GM19025 (cell line): ENCODE results near the gene PEX3.

Experiments
- ATAC-seq: cut with Tn5 transposase; IDR thresholded peaks from one replicate; pipeline ENCODE4 v1.9.1; 2021; ENCODE audit warnings: mild to moderate bottlenecking, low read depth, moderate library complexity; ENCODE audit not compliant: unreplicated experiment

Gene PEX3, protein sequence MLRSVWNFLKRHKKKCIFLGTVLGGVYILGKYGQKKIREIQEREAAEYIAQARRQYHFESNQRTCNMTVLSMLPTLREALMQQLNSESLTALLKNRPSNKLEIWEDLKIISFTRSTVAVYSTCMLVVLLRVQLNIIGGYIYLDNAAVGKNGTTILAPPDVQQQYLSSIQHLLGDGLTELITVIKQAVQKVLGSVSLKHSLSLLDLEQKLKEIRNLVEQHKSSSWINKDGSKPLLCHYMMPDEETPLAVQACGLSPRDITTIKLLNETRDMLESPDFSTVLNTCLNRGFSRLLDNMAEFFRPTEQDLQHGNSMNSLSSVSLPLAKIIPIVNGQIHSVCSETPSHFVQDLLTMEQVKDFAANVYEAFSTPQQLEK

DNA sequence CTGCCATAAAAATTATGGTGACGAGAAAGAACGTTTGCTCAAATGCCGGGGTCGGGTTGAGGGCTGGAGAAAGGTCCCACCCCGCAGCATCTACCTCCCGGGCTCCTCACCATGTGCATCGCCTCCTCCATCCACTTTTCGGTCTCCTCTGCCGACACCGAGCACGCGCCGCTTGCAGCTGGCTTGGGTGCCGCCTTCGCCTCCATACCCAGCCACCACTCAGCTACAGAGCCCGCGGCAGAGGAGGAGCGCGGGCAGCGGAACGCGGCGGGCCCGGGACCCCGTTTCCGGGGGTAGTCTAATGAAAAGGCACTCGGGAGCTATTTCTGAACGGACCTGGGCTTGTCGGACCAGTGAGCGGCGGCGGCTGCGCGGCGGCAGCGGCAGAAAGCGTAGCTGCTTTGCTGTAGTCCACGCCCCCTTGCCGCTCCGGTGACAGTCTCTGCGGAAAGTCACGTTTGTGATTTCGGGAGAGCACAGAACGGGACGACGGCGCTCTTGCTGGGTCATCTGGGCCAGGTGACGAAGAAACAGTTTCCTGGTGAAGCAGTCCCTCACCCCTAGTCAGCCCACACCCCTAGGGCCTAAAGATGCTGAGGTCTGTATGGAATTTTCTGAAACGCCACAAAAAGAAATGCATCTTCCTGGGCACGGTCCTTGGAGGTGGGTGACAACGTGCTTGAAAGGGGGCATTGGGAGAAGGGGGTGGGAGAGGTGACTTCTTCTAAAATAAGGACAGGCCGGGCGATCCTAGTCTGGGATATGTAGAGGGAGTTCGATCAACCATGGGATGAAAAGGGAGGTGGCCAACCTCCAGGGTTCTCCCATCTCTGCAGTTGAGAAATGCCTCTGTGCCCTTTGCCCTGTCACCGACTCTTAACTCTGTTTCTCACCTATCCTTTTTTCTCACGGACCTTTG, at the start of gene PEX3, which contains the start of gene ADAT2:
TSS of gene PEX3 (plus strand) at position 353 of the 919 bp plus-strand sequence. CDS start at position 591, 238 bp downstream.
TSS of gene ADAT2 (minus strand) at position 243 of the 919 bp plus-strand sequence. CDS start at position 206, 37 bp downstream.
- ATAC-seq, result peak; percentile 98

DNA sequence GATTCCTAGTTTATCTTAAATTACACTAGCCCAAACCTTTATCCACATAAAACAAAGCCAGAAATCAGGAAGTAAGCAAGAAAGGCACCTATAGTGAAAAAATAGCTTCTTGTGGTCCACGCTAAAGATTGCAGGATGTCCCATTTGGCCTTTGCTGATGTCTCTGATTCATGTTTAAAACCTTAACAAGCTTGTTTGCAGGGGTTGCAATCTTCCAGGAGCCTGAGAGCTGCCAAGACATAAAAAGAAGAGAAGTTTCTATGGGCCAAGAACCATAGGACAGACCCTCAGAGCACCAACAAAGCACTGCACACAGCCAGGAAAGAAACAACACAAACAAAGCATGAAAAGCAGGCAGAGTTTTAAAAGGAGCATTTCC, 49.5 kb upstream of the PEX3 start:
- no peak for ATAC-seq

DNA sequence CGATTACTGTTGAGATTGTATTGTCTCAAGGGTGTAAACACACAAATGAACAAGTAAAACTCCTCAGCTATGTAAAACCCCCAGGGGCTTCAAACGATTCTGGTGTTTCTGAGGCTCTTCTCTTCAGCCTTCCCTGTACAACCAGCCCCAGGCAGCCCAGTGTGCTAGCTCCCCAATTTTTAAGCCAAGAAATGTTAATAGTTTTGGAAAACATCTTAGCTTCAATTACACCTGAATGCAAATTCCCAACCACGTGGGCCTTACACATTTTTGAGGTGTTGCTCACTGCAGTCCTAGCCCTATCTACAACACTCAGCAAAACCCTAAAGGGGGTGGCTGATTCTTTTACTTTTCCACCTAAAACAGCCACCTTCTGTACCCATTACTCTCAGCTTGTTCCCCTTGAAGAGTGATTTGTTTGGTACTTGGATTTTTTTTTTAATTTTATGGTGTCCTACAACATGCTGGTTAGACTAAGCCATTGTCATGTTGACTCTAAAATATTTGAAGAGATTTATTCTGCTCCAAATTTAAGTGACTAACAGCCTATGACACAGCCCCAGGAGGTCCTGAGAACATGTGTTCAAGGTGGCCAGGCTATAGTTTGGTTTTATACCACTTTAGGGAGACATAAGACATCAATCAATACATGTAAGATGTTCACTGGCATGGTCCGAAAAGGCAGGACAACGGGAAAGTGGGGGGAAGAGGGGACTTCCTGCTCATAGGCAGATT, 48.8 kb upstream of the PEX3 start:
- no peak for ATAC-seq

GRCh38 chr6:143402721-143403336, 47.8 kb upstream of the PEX3 start:
- ATAC-seq, result no peak

DNA sequence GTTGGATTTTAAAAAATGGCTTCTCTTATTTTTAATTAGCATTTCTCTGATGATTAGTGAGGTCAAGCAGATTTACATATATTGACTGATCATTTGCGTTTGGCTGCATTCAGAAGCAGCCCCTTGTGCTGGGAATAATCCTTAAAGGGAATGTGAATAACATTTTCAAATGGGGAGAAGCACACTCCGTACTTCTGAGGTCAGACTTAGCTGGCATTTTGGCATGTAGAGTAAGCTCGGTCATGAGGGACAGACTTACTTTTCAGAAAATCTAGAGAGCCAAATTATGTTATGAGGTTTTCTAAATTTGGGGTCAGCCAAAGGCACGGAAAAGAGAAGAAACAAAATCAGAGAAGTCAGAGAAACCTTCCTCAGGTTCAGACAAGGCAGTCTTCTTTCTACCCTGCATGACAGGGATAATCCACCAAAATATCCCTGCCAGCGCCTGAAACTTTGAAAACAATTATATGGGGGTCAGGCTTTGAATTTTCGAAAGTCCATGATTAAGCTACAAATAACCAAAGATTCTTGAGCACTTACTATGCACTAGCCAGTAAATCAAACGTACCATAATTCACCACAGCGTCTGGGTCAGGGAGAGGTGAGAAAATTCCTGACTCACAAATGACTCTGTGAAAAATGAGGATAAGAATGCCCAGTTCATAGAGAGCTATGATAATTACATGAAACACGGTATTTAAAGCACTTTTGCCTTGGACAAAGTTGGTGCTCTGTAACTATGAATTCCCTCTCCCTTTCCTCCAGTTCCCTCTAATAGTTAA, 45.0 kb upstream of the PEX3 start:
- ATAC-seq, result no peak

DNA sequence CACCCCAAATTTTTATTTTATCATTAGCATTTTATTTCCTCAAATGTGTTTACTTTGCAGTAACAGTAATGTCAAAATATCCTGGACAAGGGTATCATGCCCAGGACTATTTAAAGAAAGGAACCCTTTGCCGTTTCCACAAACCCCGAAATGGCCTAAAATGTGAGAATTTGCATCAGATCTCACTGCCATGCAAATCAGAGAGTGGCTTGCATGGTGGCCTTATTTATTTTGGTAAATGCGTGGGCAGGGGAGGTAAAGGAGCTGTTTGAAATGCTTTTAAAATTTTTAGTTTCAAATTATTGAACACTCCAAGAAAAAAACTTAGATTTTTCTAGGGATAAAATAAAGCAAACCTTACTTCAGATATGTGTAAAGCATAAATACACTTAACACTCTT, 43.9 kb upstream of the PEX3 start:
- ATAC-seq, result no peak

DNA sequence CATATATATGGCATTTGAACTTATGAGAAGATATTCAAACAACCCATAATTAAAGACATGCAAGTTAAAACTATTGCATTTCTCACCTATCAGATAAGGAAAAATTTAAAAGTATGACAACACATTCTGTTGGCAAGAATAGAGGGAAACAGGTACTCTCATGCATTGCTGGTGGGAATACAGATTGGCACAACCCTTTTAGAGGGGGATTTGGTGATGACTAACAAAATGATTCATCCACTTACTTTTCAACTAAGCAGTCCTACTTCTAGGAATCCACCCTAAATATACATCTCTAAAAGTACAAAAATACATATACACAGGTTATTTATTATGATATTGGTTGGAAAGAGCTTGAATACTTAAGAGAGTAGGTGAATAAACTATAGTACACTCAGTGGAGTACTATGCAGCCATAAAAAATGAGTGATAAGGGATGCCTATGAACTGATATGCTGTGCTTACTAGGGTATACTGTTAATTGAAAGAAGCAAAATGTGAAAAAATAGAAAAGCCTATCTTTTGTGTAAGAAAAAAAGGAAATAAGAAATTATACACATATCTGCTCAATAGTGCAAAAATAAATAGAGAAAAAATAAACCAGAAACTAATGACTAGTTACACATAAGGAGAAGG, 42.3 kb upstream of the PEX3 start:
- no peak for ATAC-seq

DNA sequence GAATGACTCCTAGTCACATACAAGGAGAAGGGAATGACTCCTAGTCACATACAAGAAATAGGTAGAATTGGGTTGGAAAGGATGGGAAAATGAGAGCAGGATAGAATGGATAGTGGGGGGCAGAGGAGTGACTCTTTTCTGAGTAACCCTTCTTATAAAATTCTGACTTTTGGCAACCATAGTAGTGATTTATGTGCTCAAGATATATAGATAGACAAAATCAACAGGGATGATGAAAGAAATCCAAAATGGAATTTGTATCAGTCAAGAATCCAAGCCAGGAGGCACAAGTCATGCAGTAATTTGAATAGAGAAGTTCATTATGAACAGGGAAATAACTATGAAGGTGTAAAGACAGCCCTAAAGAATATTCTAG, 41.8 kb upstream of the PEX3 start:
- no peak for ATAC-seq

DNA sequence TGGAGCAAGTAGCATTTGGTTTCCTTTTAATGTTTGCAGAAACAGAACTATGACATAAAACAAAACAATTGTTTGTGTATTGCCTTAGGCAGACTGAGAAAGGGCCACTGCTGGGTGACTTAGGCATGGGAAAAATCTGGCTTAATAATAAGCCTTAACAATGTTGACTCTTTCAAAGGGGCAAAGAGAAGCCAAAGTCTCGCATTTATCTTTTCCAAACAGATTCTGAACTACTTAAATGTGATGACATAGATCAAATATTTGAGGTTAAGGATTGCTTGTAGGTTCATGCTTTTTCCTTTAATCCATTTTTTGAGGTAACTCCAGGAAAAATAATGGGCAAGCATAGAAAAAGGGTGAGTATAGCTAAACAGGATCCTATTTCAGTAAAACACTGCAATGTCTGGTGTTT, 39.7 kb upstream of the PEX3 start:
- ATAC-seq, result no peak

- ATAC-seq, result no peak
Observed at GRCh38 chr6:143414769-143415168, 35.8 kb upstream of the PEX3 start.

GRCh38 chr6:143419526-143419925, 31.1 kb upstream of the PEX3 start:
- ATAC-seq, result no peak

- ATAC-seq, result no peak
Observed at GRCh38 chr6:143426026-143426425, 24.6 kb upstream of the PEX3 start.

DNA sequence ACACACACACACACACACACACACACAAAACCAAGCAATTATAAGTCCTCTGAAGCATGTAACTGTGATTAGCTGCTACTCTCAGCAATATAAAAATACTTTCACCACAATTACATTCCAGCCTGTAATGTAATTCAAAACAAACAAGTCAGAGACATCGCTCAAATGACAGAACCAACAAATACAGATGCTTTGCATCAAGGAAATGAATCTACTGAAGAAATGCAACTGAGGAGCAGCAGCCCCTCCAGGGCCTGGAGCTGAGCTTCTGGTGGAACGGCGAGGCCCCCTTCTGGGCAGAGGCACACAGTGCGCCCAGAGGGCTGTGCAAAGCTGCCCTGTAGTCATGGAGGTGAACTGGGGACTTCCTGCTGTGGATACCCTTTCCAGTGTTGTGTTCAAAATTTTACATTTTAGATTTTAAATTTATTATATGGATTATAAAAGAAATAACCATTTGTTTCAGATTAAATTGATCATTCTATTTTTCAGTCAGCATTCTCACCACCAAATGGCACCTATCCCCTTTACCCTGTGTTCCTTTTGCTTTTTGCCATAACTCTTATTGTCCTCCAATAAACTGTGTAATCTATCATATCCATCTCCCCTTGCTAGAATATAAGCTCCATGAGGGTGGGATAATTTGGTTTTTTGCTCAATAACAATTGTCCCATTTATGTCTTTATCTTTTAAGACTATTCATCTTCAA, 23.3 kb upstream of the PEX3 start:
- ATAC-seq, result peak; percentile 100

DNA sequence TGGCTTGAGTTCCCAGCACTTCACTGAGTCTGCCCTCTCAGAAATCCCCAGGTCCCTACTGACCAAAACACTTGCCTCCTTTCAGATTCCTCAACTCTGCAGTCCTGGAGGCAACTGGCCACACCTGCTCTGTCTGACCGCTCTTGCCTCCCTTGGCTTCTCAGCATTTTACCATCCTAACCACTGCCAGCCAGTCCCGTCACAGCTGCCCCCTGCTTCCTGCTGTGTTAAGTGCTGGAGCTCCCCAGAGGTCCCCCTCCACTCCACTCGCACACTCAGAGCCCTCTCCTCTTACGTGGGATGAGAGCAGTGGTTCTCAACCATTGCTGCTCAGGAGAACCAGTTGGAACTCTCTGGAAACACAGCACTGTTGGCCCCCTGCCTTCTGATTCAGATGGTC, 20.6 kb upstream of the PEX3 start:
- ATAC-seq, result no peak

DNA sequence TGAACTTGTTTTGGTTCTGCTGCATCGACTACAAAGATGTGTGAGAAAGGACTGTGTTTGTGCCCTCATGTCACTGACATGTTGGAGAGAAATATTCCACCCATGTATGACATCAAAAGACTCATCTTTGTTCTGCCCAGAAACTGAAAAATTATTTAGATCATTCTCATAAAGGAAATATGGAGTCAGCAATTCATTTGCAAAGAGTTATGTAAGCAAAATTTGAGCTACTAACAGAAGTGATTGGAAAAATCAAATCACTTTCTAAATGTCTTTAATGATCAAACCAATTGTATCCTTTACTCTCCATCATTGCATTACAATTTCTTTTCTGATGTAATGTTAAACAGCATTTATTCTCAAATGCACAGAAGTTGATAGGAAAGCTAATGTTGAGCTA, 19.4 kb upstream of the PEX3 start:
- no peak for ATAC-seq

GRCh38 chr6:143432588-143432987, 18.0 kb upstream of the PEX3 start:
- ATAC-seq, result no peak

DNA sequence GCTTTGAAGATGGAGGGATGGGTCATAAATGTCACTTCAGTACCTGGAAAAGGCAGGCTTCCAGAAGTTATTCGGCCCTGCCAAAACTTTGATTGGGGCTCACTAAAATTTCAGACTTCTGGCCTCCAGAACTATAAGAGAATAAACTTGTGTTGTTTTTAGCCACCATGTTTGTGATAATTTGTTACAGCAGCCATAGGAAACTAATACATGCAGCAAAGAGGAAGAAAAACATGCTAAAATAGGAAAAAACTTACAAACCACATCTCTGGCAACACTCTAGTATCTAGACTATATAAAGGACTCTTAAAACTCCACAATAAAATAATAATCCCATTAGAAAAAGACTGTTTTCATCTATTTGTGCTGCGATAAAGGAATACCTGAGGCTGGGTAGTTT, 9.6 kb upstream of the PEX3 start:
- no peak for ATAC-seq

DNA sequence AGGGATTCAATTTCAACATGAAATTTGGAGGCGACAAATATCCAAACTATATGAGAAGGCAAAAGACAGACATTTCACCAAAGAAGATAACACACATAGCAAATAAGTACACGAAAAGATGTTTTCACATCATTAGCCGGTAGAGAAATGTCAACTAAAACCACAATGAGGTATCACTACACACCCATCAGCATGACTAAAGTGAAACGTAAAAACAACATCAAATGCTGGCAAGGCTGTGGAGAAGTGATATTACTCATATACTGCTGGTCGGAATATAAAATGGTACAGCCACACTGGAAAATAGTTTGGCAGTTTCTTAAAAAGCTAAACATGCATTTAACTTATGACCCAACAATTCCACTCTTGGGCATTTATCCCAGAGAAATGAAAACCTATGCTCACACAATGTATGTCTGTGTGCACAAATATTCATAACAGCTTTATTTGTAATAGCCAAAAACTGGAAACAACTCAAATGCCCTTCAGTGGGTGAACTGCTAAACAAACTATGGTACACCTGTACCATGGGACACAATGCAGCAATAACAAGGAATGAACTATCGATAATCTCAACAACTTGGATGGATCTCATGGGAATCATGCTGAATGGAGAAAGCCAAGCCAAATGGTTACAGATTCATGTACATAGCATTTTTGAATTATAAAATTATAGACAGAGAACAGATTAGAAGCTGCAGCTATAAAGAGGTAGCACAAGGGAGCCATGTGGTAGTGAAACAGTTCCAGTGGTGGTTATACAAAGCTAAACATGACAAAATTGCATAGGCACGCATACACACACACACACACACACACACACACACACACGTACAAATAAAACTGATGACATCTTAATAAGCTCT, 8.7 kb upstream of the PEX3 start:
- ATAC-seq, result no peak
